Calu3 (cell line): ENCODE measurements around the gene STK39. TPM values are rescaled to one million over a fixed set of nuclear protein-coding genes. Genes with fewer than 3 reads are reported as not detected.

Experiments
- BruUV-seq: library from RNA; stranded (reverse); fragments of 400-500 nt; replicated peaks from 2 replicates; lab custom pipeline; 2021; lab: Mats Ljungman, UMichigan
- CTCF ChIA-PET: fragments of 300-600 bp; sonication (Branson Sonifier 250); formaldehyde crosslinking; loops from one replicate; lab custom pipeline; 2022; ENCODE audit warnings: antibody characterized with exemption; lab: Charles Lee
- DNase-seq: peaks from one replicate; pipeline ENCODE4 v3.0.0; 2022
- H3K27ac Mint-ChIP-seq: one replicate; pipeline ENCODE4 v1.8.0; 2022; ENCODE audit warnings: mixed read lengths; ENCODE audit not compliant: unreplicated experiment
- H3K27me3 Mint-ChIP-seq: one replicate; pipeline ENCODE4 v1.8.0; 2022; ENCODE audit warnings: mixed read lengths; ENCODE audit not compliant: unreplicated experiment
- H3K36me3 Mint-ChIP-seq: one replicate; pipeline ENCODE4 v1.8.0; 2022; ENCODE audit warnings: mild to moderate bottlenecking, moderate library complexity, mixed read lengths; ENCODE audit not compliant: insufficient read depth, unreplicated experiment
- H3K4me1 Mint-ChIP-seq: one replicate; pipeline ENCODE4 v1.8.0; 2022; ENCODE audit warnings: mild to moderate bottlenecking, low read depth, mixed read lengths; ENCODE audit not compliant: unreplicated experiment
- H3K4me3 Mint-ChIP-seq: one replicate; pipeline ENCODE4 v1.8.0; 2022; ENCODE audit warnings: mild to moderate bottlenecking, low read depth, moderate library complexity, mixed read lengths; ENCODE audit not compliant: unreplicated experiment
- H3K9me3 Mint-ChIP-seq: one replicate; pipeline ENCODE4 v1.8.0; 2022; ENCODE audit warnings: low read depth, mixed read lengths; ENCODE audit not compliant: unreplicated experiment
- CTCF ChIP-seq: fragments of 200-600 bp; IDR thresholded peaks from one replicate; pipeline ENCODE4 v1.8.0; 2022; ENCODE audit warnings: antibody characterized with exemption; ENCODE audit not compliant: unreplicated experiment
- intact Hi-C: fragments of 100-400 bp; cut with micrococcal nuclease; formaldehyde crosslinking; loops from one replicate; pipeline ENCODE4 v1.10.0; 2022; ENCODE audit not compliant: unreplicated experiment
- total RNA-seq: library from RNA; stranded (reverse); gene quantifications from 2 replicates; pipeline ENCODE4 v1.2.3, GENCODE V29; 2022

STK39 gene
- total RNA-seq, 1 experiment from 2014 or later: 110 TPM

DNA sequence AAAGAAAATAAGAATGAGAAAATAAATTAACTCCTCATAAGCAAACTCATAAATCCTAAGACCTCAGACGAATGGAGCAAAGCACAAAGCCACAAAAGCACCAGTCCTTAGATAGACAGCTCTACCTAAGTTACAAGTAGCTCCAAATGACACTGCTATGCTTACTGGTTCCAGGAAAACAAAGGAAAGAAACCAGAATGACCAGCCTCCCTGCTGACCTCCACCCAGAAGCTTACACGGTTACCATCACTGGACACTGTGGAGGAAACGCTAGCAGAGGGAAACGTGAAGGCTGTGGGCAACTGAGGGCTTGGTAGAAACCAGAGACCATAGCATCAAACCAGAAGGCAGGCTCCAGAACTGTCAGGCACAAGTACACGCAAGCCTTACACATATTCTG is 67.8 kb downstream of the STK39 start:
- CTCF ChIA-PET: no interaction called here
- no peak overlapping the region for H3K4me3 Mint-ChIP-seq
- H3K27me3 Mint-ChIP-seq: no peaks in the 10 kb centered on the region
- TF ChIP-seq CTCF: no peak
- intact Hi-C loops: no loop called here
- no TSS peak for BruUV-seq
- peaks cover 23% of the 10 kb centered on the region for H3K36me3 Mint-ChIP-seq
- no peak overlapping the region for H3K27ac Mint-ChIP-seq
- peaks cover 29% of the 10 kb centered on the region for H3K4me1 Mint-ChIP-seq
- H3K9me3 Mint-ChIP-seq: no peaks in the 10 kb centered on the region
- DNase-seq: no peak

GRCh38 chr2:168178520-168179324 is 68.7 kb downstream of the STK39 start:
- CTCF ChIA-PET: no interaction called here
- Mint-ChIP-seq H3K27ac (no peak overlapping the region), H3K9me3 (no peaks in the 10 kb centered on the region), H3K36me3 (peaks cover 31% of the 10 kb centered on the region), H3K27me3 (no peaks in the 10 kb centered on the region), H3K4me3 (no peak overlapping the region), H3K4me1 (peaks cover 20% of the 10 kb centered on the region)
- no peak for DNase-seq
- no TSS peak for BruUV-seq
- intact Hi-C loops: no loop called here
- TF ChIP-seq CTCF: no peak

- no TSS peak for BruUV-seq
- CTCF ChIA-PET: no interaction called here
- TF ChIP-seq CTCF: no peak
- intact Hi-C loops: no loop called here
- Mint-ChIP-seq H3K4me3 (no peak overlapping the region), H3K36me3 (peaks cover 26% of the 10 kb centered on the region), H3K27me3 (no peaks in the 10 kb centered on the region), H3K4me1 (peaks cover 7% of the 10 kb centered on the region), H3K27ac (no peak overlapping the region), H3K9me3 (no peaks in the 10 kb centered on the region)
- no peak for DNase-seq
These were observed 71.0 kb downstream of the STK39 start for GRCh38 chr2:168176402-168176801.

DNA sequence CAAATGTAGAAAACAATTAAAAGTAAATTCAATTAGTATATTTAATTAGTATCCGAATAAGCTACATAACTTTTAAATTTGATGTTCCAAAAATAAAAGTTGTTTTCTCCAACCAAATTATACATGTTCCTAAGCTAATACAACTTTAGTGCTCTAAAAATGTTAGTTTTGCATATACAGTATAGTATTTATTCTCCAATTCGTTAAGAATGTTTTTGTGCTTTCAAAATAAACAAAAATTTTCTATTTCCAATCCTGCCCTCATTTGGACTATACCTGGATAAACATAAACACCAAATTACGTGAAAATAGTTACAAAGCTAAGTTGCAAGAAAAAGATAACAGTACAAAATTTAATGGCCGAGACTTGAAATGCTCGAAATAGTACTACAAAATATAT is 71.9 kb downstream of the STK39 start:
- DNase-seq: no peak
- CTCF ChIA-PET: no interaction called here
- no TSS peak for BruUV-seq
- TF ChIP-seq CTCF: no peak
- Mint-ChIP-seq H3K4me1 (peaks cover 12% of the 10 kb centered on the region), H3K4me3 (no peak overlapping the region), H3K27ac (no peak overlapping the region), H3K9me3 (no peaks in the 10 kb centered on the region), H3K27me3 (no peaks in the 10 kb centered on the region), H3K36me3 (peaks cover 25% of the 10 kb centered on the region)
- intact Hi-C loops: no loop called here
